Measurements from ENCODE around the gene NGEF.
"Not testable (repeated sequence)": the region's sequence is repeated elsewhere in the genome, so short reads cannot be mapped to it uniquely, and the experiment has no call there.

The NGEF gene

GRCh38 chr2:232926431-232926939, 86.6 kb downstream of the NGEF start:
- no peak for DNase-seq

GRCh38 chr2:232925821-232926156, 87.3 kb downstream of the NGEF start:
- DNase-seq, result no peak

- DNase-seq, result no peak
Observed at GRCh38 chr2:232925153-232925820, 87.8 kb downstream of the NGEF start.

- DNase-seq, result no peak
Observed at GRCh38 chr2:232924433-232924832, 88.6 kb downstream of the NGEF start.

GRCh38 chr2:232920760-232921159, 92.3 kb downstream of the NGEF start:
- no peak for DNase-seq

- no peak for DNase-seq
Observed at GRCh38 chr2:232920055-232920454, 93.0 kb downstream of the NGEF start.

- DNase-seq, result no peak
Observed at GRCh38 chr2:232919141-232919540, 93.9 kb downstream of the NGEF start.

- DNase-seq, result no peak
Observed at GRCh38 chr2:232913903-232914302, 99.2 kb downstream of the NGEF start.

- DNase-seq, result no peak
Observed at GRCh38 chr2:232911712-232912277, 101.3 kb downstream of the NGEF start.

- DNase-seq, result no peak
Observed at GRCh38 chr2:232910376-232910775, 102.7 kb downstream of the NGEF start.

- DNase-seq, result no peak
Observed at GRCh38 chr2:232908695-232909094, 104.4 kb downstream of the NGEF start.

GRCh38 chr2:232907718-232908085, 105.4 kb downstream of the NGEF start:
- DNase-seq, result not testable (repeated sequence)

- not testable (repeated sequence) for DNase-seq
Observed at GRCh38 chr2:232906867-232907717, 106.0 kb downstream of the NGEF start.

GRCh38 chr2:232903989-232904388, 109.1 kb downstream of the NGEF start:
- no peak for DNase-seq

GRCh38 chr2:232901736-232902578, 111.1 kb downstream of the NGEF start:
- DNase-seq, result peak; percentile 74

- peak; percentile 26 for DNase-seq
Observed at GRCh38 chr2:232900811-232901735, 112.0 kb downstream of the NGEF start.

- no peak for DNase-seq
Observed at GRCh38 chr2:232898592-232899543, 114.2 kb downstream of the NGEF start.

- no peak for DNase-seq
Observed at GRCh38 chr2:232897598-232898408, 115.3 kb downstream of the NGEF start.

- DNase-seq, result no peak
Observed at GRCh38 chr2:232896720-232897597, 116.1 kb downstream of the NGEF start.

All from inflammatory macrophage treated with lipopolysaccharide for 4 hours (primary cell).